OCI-LY3 (cell line): ENCODE results near the gene MTMR4.

Experiments
- CTCF ChIP-seq: fragments of 200-600, 300-600 bp; sonication (generic); IDR thresholded peaks from 2 replicates; pipeline ENCODE4 v1.5.1; 2014; ENCODE audit warnings: antibody characterized with exemption, low read length, low read depth
- EZH2phosphoT487 ChIP-seq: fragments of 200-600 bp; shearing (Covaris generic); IDR thresholded peaks from 2 replicates; pipeline ENCODE4 v1.6.1; 2018; ENCODE audit warnings: antibody characterized with exemption, mixed run types, low read depth

GRCh38 chr17:58504826-58505351 is 9.5 kb downstream of the MTMR4 start:
- TF ChIP-seq CTCF (no peak), EZH2phosphoT487 (no peak)
